K562 (cell line): ENCODE results near the gene SYT17.

Source experiments
- ZNF583 ChIP-seq: fragments of 250-450 bp; sonication (Bioruptor Pico); IDR thresholded peaks from 2 replicates; pipeline ENCODE4 v1.4.0; 2020
- TF ChIP-seq, protein P1 (sequence below): fragments of 200-800 bp; sonication (Bioruptor generic); IDR thresholded peaks from 2 replicates; pipeline ENCODE4 v1.6.1; 2016; ENCODE audit warnings: missing genetic modification characterization, missing compliant biosample characterization

DNA sequence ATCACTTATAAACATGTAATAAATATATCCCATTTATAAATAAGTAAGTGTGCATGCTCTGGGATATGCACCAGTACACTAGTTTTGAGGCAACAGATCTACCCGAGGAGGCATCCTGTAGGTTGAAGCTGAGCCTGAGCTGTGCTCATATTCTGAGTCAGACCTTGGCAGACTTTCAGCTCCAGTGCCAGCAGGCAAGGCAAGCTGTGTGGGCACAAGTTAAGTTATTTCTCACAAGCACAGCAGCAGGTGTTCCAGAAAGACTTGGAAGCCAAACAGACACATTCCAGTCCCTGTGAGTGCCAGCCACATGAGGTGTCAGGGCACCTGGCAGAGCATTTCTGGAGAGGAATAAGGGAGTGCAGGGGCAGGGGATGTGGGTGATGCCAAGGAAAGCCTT is 116.2 kb downstream of the SYT17 start:
- TF ChIP-seq ZNF583 (CRISPR knock-in tag) = no peak
- TF ChIP-seq, protein P1, sequence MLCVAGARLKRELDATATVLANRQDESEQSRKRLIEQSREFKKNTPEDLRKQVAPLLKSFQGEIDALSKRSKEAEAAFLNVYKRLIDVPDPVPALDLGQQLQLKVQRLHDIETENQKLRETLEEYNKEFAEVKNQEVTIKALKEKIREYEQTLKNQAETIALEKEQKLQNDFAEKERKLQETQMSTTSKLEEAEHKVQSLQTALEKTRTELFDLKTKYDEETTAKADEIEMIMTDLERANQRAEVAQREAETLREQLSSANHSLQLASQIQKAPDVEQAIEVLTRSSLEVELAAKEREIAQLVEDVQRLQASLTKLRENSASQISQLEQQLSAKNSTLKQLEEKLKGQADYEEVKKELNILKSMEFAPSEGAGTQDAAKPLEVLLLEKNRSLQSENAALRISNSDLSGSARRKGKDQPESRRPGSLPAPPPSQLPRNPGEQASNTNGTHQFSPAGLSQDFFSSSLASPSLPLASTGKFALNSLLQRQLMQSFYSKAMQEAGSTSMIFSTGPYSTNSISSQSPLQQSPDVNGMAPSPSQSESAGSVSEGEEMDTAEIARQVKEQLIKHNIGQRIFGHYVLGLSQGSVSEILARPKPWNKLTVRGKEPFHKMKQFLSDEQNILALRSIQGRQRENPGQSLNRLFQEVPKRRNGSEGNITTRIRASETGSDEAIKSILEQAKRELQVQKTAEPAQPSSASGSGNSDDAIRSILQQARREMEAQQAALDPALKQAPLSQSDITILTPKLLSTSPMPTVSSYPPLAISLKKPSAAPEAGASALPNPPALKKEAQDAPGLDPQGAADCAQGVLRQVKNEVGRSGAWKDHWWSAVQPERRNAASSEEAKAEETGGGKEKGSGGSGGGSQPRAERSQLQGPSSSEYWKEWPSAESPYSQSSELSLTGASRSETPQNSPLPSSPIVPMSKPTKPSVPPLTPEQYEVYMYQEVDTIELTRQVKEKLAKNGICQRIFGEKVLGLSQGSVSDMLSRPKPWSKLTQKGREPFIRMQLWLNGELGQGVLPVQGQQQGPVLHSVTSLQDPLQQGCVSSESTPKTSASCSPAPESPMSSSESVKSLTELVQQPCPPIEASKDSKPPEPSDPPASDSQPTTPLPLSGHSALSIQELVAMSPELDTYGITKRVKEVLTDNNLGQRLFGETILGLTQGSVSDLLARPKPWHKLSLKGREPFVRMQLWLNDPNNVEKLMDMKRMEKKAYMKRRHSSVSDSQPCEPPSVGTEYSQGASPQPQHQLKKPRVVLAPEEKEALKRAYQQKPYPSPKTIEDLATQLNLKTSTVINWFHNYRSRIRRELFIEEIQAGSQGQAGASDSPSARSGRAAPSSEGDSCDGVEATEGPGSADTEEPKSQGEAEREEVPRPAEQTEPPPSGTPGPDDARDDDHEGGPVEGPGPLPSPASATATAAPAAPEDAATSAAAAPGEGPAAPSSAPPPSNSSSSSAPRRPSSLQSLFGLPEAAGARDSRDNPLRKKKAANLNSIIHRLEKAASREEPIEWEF = no peak
